ENCODE data around the gene SCFD2. TPM values are rescaled to one million over a fixed set of nuclear protein-coding genes. Genes with fewer than 3 reads are reported as not detected.

Gene SCFD2
- total RNA-seq, 1 donor from 2014 or later, result 18.6 TPM

DNA sequence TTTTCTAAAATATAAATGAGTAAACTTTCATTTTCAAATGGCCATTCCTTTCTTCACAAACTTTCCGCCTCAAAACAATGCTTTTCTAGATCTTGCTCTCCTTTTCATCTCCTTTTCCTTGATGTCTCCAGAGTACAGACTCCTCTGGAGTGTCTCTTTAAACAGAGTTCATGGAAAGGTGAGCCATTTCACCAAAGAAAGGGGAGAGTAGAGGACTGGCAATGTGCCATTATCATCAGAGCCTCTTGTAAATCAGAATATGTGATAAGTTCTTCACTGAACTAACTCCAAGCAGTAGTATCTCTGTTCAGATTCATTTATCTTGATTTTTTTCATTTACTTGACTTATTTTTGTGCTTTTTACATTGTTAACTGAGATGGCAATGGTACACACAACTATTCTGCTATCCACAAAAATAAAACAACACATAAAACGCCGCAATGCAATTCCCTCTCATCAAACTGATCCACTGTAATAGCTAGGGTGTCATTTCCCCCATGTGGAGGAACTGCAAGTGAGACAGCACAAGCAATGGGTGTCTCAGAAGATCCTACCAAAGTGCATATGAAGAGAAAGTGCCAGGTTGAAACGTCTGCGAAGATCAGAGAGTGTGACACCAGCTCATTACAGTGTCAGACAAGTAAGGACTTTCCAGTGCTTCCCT lies 378.3 kb downstream of the SCFD2 start:
- H3K27me3 Mint-ChIP-seq (ENCODE audit: low read depth), result peaks cover 58% of the 10 kb centered on the region

DNA sequence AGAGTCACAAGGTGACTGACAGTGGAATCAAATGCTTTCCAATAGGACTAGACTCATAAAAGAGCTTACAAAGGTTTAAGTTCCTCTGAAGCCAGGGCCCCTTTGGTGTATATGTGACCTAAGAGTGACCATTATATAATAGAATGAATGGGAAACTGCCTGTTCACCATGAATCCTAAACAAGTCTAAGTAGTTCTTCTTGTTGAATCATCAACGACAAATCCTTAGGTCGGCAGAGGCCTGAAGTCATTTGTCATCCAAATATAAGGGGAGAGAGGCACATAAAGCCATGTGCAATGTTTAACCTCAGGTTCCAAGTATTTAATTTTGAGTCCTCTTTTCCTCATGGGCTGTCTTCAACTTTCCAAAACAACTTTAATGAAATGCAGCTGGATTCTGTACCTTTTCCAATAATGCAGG lies 381.4 kb downstream of the SCFD2 start:
- Mint-ChIP-seq H3K4me3 (no peak overlapping the region), H3K9me3 (no peaks in the 10 kb centered on the region), H3K36me3 (ENCODE audit: low read depth) (no peaks in the 10 kb centered on the region), H3K27ac (ENCODE audit: unreplicated experiment) (no peak overlapping the region), H3K4me1 (peaks cover 22% of the 10 kb centered on the region), H3K27me3 (ENCODE audit: low read depth) (peaks cover 51% of the 10 kb centered on the region)
- no peak for TF ChIP-seq CTCF (conservative IDR thresholded peaks at IDR 0.05)
- no peak for DNase-seq (ENCODE audit: low read depth, low spot score)

More for the DNA sequence above, 378.3 kb downstream of the SCFD2 start:
- Mint-ChIP-seq H3K36me3 (ENCODE audit: low read depth) (peaks cover 13% of the 10 kb centered on the region), H3K9me3 (no peaks in the 10 kb centered on the region), H3K27ac (ENCODE audit: unreplicated experiment) (no peak overlapping the region), H3K4me1 (peaks cover 17% of the 10 kb centered on the region), H3K4me3 (no peak overlapping the region)
- DNase-seq (ENCODE audit: low read depth, low spot score), result no peak
- TF ChIP-seq CTCF (conservative IDR thresholded peaks at IDR 0.05), result no peak

DNA sequence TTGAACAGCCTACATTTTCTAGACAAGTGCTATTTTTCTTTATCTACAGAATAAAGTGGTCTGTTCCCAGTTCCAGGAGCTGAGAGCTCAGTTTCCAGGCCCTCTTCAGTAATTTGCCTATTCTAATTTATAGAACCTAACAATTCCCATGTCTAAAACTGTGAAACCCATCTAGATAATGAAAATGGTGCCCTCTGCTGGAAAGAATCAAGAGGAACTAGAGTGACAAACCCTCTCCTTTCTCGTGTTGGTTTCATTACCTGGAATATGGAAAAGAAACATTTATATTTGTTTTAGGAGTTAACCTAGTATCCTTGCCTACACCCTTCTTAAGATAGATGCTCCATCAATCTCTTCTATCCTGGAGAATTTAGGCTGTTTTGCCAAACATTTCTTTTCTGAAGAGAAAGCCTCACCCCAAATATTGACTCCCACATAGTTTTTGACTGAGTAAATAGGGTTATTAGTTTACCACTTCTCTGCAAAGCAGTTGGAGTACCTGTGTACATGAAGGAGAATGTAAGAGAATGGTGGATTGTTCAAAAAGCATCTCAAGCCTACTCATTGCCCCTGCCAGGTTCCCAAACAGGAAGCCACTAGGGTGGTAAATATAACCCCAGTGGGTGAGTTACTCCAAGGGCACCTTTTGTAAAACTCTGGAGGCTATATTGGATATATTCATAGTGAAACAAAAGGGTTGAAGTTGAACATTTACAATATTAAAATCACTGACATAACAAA lies 382.1 kb downstream of the SCFD2 start:
- H3K27me3 Mint-ChIP-seq (ENCODE audit: low read depth), result peaks cover 47% of the 10 kb centered on the region
- peak; percentile 12 for DNase-seq (ENCODE audit: low read depth, low spot score)
- TF ChIP-seq CTCF (conservative IDR thresholded peaks at IDR 0.05), result peak; percentile 82
- no peak overlapping the region for H3K27ac Mint-ChIP-seq (ENCODE audit: unreplicated experiment)
- H3K36me3 Mint-ChIP-seq (ENCODE audit: low read depth), result no peaks in the 10 kb centered on the region
- no peak overlapping the region for H3K4me3 Mint-ChIP-seq
- H3K4me1 Mint-ChIP-seq, result peaks cover 22% of the 10 kb centered on the region
- H3K9me3 Mint-ChIP-seq, result no peaks in the 10 kb centered on the region

- Mint-ChIP-seq H3K36me3 (ENCODE audit: low read depth) (no peaks in the 10 kb centered on the region), H3K4me3 (no peak overlapping the region), H3K9me3 (no peaks in the 10 kb centered on the region), H3K27ac (ENCODE audit: unreplicated experiment) (no peak overlapping the region), H3K27me3 (ENCODE audit: low read depth) (peaks cover 40% of the 10 kb centered on the region), H3K4me1 (peaks cover 24% of the 10 kb centered on the region)
- DNase-seq (ENCODE audit: low read depth, low spot score), result no peak
- peak; percentile 21 for TF ChIP-seq CTCF (conservative IDR thresholded peaks at IDR 0.05)
Measured at GRCh38 chr4:52982946-52983340, 382.9 kb downstream of the SCFD2 start.

DNA sequence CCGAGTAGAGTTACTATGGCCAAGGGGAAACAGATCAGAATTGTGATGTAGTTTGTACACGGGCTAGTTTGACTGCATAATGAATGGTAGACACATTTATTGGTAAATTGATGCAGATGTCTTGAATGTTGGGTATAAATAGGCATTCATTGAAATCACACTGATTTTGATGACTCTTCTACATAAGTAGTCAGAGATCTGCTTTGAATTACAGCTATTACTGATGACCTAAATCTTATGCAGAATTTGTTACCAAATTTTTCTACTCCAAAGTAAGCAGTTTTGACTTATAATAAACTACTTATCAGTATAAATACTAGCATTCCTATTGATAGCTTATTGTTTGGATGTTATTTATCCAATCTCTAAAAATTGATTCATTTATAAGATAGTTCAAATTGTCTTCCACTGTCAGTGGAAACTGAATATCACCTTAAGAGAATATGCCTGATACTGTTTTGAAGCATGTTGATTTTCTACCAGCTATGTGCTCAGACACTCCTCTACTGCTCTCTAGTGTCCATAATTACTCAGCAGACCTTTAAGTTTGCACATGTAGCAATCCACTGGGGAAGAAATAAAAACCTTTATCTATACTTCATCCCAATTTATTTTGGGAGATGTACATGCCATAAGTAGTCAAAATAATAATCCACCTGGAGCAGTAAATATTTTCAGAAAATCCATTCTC lies 383.5 kb downstream of the SCFD2 start:
- TF ChIP-seq CTCF (conservative IDR thresholded peaks at IDR 0.05), result peak; percentile 82
- Mint-ChIP-seq H3K27ac (ENCODE audit: unreplicated experiment) (no peak overlapping the region), H3K27me3 (ENCODE audit: low read depth) (peaks cover 35% of the 10 kb centered on the region), H3K4me1 (peaks cover 30% of the 10 kb centered on the region), H3K9me3 (no peaks in the 10 kb centered on the region), H3K36me3 (ENCODE audit: low read depth) (no peaks in the 10 kb centered on the region), H3K4me3 (no peak overlapping the region)
- no peak for DNase-seq (ENCODE audit: low read depth, low spot score)
